Karpas-422 (cell line): Measurements from ENCODE around the gene MICAL2. TPM values are rescaled to one million over a fixed set of nuclear protein-coding genes. Genes with fewer than 3 reads are reported as not detected.

Experiments
- DNase-seq: peaks from one replicate; pipeline ENCODE4 v3.0.0-alpha.2; 2015
- H2AFZ ChIP-seq: fragments of 200-600 bp; sonication (generic); 2 replicates; pipeline ENCODE4 v1.6.1; 2014; ENCODE audit warnings: antibody characterized with exemption, low read length, mixed read lengths
- H3K27ac ChIP-seq: fragments of 200-600 bp; sonication (generic); 2 replicates; pipeline ENCODE4 v1.5.1; 2014; ENCODE audit warnings: mild to moderate bottlenecking, low read length, moderate library complexity
- H3K27me3 ChIP-seq: fragments of 200-600 bp; sonication (generic); 2 replicates; pipeline ENCODE4 v1.6.1; 2014; ENCODE audit warnings: low read length, mixed read lengths
- H3K36me3 ChIP-seq: fragments of 200-600 bp; sonication (generic); 2 replicates; pipeline ENCODE4 v1.6.1; 2014; ENCODE audit warnings: low read length, mixed read lengths; ENCODE audit not compliant: insufficient read depth
- H3K4me1 ChIP-seq: fragments of 200-600 bp; sonication (generic); 2 replicates; pipeline ENCODE4 v1.6.1; 2014; ENCODE audit warnings: mild to moderate bottlenecking, low read length, mixed read lengths
- H3K4me2 ChIP-seq: fragments of 200-600 bp; sonication (generic); 2 replicates; pipeline ENCODE4 v1.6.1; 2014; ENCODE audit warnings: low read length, low read depth, mild to moderate bottlenecking; ENCODE audit not compliant: poor library complexity, severe bottlenecking
- H3K4me3 ChIP-seq: fragments of 200-600 bp; sonication (generic); 2 replicates; pipeline ENCODE4 v1.5.1; 2014; ENCODE audit warnings: mild to moderate bottlenecking, antibody characterized with exemption, low read length, mixed read lengths
- H3K79me2 ChIP-seq: fragments of 200-600 bp; sonication (generic); 2 replicates; pipeline ENCODE4 v1.6.1; 2014; ENCODE audit warnings: mild to moderate bottlenecking, low read length, mixed read lengths
- H3K9ac ChIP-seq: fragments of 200-600 bp; sonication (generic); 2 replicates; pipeline ENCODE4 v1.6.0; 2014; ENCODE audit warnings: low read length
- H3K9me2 ChIP-seq: fragments of 200-600 bp; sonication (generic), shearing (Covaris generic); replicated peaks from 2 replicates; pipeline ENCODE4 v1.6.0; 2014; ENCODE audit warnings: mild to moderate bottlenecking, low read length, moderate library complexity; ENCODE audit not compliant: insufficient read depth
- H3K9me3 ChIP-seq: fragments of 300-700, 200-600 bp; sonication (generic); 2 replicates; pipeline ENCODE4 v1.6.1; 2014; ENCODE audit warnings: low read length, mixed read lengths
- H4K20me1 ChIP-seq: fragments of 200-600 bp; sonication (generic); 2 replicates; pipeline ENCODE4 v1.6.1; 2014; ENCODE audit warnings: mild to moderate bottlenecking, antibody characterized with exemption, low read length, low read depth; ENCODE audit not compliant: insufficient read depth
- total RNA-seq: library from RNA; depleted of rRNA; stranded (reverse); fragments of >200 nt; shearing (Covaris generic); gene quantifications from 2 replicates; pipeline ENCODE4 v1.2.3, GENCODE V29; 2014; ENCODE audit warnings: low replicate concordance

The MICAL2 gene
- total RNA-seq, 1 experiment from 2014 or later = 0.93 TPM

DNA sequence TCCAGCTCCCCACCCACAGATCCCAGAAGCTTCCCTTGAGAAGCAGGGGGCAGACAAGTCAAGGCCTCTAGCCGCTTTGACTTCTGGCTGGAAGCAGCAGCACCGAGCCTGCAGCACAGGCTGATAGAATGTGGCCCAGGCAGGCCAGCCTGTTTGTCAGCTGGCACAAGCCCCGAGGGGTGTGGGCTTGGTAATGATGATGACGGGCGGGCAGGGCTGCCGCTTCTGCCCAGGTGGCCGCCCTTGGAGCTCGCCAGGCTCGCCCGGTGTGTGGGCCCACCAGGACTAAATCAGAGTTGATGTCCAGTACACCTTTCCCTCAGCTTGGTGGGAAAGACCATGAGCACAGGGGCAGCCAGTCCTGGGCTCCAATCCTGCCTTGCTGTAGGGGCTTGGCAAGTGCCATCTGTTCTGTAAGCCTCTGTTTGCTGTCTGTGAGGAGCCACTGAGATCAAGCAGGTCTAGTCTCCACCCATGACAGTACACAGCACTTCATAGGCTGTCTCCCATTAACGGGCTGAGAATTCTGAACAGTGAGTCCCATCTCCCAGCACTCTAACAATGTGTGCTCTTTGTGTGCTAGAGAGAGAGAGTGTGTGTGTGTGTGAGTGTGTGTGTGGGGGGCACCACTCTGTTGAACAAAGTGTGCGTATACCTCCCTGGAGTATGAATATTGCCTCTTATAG, 26.8 kb downstream of the MICAL2 start:
- Histone ChIP-seq H3K79me2 (no peaks in the 10 kb centered on the region), H3K4me2 (no peak overlapping the region)

DNA sequence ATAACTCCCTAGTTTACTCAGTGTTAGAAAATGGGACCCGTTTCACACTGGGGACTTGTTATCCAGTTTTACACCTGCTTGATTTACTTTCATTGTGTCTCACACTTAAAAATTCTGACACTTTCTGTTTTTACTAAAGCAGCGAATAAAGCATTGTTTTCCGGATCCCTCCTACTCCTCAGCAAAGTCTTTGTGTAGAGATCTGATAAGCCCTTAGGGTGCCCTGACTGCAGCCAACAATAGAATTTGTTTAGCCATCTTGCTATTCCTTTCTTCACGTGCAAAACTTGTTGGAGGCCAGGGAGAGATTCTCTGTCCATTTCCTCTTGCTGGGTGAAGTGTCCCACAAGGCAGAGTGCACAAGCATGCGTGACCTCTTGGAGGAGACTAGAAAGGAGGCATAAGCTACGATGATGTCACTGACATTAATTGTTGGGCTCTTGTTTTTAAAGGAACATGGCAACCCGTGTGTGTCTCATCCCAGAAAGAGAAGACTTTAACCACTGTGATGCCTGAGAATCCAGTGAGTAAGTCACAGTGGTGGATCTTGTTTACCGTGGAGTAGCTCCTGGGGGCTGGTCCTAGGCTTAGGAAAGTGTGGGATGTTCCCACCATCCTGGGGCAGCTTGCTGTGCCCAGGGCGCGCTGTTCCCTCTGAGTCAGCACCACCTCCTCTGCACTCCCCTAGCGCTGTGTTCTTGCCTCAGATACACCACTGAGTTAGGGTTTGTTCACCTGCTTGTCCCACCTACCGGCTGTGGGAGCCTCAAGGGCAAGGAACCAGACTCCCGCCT, 27.7 kb downstream of the MICAL2 start:
- no peak overlapping the region for H3K4me2 ChIP-seq
- no peak overlapping the region for H3K9ac ChIP-seq
- H3K4me1 ChIP-seq = no peaks in the 10 kb centered on the region
- no peaks in the 10 kb centered on the region for H3K79me2 ChIP-seq
- no peak overlapping the region for H3K27ac ChIP-seq
- no peak overlapping the region for H3K4me3 ChIP-seq
- H3K36me3 ChIP-seq = no peaks in the 10 kb centered on the region
- no peaks in the 10 kb centered on the region for H3K9me2 ChIP-seq
- H3K27me3 ChIP-seq = no peaks in the 10 kb centered on the region
- no peak for DNase-seq
- H2AFZ ChIP-seq = no peak overlapping the region
- H4K20me1 ChIP-seq = no peaks in the 10 kb centered on the region
- no peaks in the 10 kb centered on the region for H3K9me3 ChIP-seq

More for the DNA sequence above, 26.8 kb downstream of the MICAL2 start:
- H3K27me3 ChIP-seq = no peaks in the 10 kb centered on the region
- H3K27ac ChIP-seq = no peak overlapping the region
- no peak overlapping the region for H3K4me3 ChIP-seq
- H3K4me1 ChIP-seq = no peaks in the 10 kb centered on the region
- DNase-seq = no peak
- no peaks in the 10 kb centered on the region for H3K36me3 ChIP-seq
- no peaks in the 10 kb centered on the region for H4K20me1 ChIP-seq
- H3K9ac ChIP-seq = no peak overlapping the region
- H2AFZ ChIP-seq = no peak overlapping the region
- H3K9me3 ChIP-seq = no peaks in the 10 kb centered on the region
- no peaks in the 10 kb centered on the region for H3K9me2 ChIP-seq

DNA sequence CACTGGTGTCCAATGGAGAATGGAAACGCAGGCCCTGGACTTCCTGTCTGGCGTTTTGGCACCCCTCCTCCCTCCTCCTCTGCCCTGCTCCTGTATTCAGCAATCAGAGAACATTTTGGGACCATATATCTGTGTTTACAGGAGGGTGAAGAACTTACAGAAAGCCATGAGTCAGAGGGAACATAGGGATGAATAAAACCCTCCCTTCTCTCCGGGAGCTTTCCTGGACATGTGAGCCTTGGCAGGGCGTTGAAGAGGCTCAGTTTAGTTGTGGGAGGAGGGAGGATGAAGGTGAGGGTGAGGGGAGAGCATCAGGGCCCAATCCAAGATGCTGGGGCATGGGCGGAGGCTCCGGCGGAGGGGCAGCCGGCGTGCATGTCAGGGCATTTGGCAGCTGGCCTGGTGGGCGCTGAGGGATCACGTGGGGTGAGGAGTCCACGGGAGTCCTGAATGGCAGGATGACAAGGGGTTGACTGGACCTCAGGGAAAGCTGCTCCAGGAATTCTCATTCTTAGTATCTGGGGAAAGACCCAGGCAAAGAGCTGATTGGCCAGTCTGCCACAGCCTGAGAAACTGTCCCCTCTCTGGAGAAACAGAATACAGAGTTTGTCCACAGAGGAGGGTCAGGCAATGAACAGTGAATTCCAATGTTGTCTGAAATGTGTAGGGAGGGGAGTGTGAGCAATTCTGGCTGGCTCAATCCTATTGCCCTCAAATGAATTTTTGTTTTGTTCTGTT, 28.9 kb downstream of the MICAL2 start:
- H3K79me2 ChIP-seq = no peaks in the 10 kb centered on the region
- no peaks in the 10 kb centered on the region for H3K9me3 ChIP-seq
- H3K4me1 ChIP-seq = no peaks in the 10 kb centered on the region
- no peaks in the 10 kb centered on the region for H3K9me2 ChIP-seq
- DNase-seq = no peak
- no peak overlapping the region for H3K4me2 ChIP-seq
- H3K9ac ChIP-seq = no peak overlapping the region
- no peak overlapping the region for H2AFZ ChIP-seq
- no peaks in the 10 kb centered on the region for H3K36me3 ChIP-seq
- H4K20me1 ChIP-seq = no peaks in the 10 kb centered on the region
- H3K27ac ChIP-seq = no peak overlapping the region
- no peak overlapping the region for H3K4me3 ChIP-seq
- no peaks in the 10 kb centered on the region for H3K27me3 ChIP-seq

DNA sequence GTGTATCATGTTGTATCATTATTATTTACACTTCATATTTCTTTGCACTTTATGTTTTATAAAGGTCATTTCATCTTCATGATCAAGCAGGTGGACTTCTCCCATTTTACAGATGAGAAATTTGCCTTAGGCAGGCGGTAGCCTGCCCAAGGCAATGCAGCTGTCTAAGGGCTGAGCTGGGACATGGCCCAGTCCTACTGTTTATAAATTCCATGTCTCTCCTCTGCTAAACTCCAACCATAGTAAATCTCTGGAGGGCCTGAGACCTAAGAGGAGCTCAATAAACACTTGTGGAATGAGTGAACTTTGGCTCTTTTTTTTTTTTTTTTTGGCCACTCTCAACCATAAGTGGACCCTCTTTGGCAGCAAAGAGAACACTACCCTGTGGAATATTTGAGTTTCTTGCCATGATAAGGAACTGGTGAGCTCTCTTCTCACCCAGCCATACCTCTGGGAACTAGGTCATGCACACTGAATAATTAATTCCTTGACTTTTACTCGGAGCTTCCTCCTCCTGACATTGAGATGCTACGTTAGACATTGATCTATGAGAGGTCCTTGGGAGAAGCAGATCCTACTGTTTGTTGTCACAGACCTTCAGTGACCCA, 29.9 kb downstream of the MICAL2 start:
- H4K20me1 ChIP-seq = no peaks in the 10 kb centered on the region
- DNase-seq = no peak
- H3K79me2 ChIP-seq = no peaks in the 10 kb centered on the region
- no peaks in the 10 kb centered on the region for H3K27me3 ChIP-seq
- no peaks in the 10 kb centered on the region for H3K36me3 ChIP-seq
- H3K9me2 ChIP-seq = no peaks in the 10 kb centered on the region
- no peak overlapping the region for H3K27ac ChIP-seq
- H3K4me1 ChIP-seq = no peaks in the 10 kb centered on the region
- no peak overlapping the region for H2AFZ ChIP-seq
- H3K9ac ChIP-seq = no peak overlapping the region
- no peak overlapping the region for H3K4me3 ChIP-seq
- H3K9me3 ChIP-seq = no peaks in the 10 kb centered on the region
- H3K4me2 ChIP-seq = no peak overlapping the region

DNA sequence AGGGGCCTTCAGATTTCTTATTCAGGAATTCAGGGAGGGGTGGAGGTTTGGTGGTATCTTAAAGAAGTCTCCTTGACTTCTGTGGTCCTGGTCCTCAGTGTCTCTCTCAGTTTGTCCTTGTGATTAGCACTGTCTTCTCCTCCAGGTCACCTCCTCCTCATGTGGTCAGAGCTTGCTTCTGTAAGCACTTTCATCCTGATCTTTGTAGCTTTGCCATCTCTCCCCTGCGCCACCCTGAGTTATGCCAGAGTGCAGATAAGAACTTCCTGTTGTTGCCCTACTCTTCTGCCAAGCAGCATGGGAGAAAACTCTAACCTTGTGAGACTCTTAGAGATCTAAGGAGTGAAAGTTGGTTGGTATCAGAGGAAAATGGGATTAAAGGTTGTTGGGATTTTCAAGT, 30.9 kb downstream of the MICAL2 start:
- no peaks in the 10 kb centered on the region for H3K79me2 ChIP-seq
- H3K9me2 ChIP-seq = no peaks in the 10 kb centered on the region
- H3K4me1 ChIP-seq = no peaks in the 10 kb centered on the region

DNA sequence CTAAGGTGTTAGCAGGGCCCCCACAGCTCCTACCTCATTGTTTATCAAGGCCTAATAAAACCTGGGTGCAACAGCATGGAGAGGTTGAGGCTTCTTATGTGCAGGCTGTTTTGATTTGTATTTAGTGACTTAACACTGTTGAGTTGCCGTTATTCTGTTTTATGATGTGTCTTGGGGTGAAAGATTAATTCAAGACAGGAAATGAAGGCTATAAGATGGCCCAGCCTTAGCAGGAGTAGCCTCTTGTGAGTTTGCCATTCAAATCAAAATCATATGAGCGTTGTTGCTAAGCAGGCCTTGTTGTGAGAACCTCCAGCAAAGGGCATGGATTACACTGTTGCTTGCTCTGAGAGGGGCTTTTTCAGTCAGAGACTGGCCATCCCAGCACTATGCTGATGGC, 31.8 kb downstream of the MICAL2 start:
- no peak for DNase-seq
- Histone ChIP-seq H2AFZ (no peak overlapping the region), H3K27ac (no peak overlapping the region), H3K9me2 (no peaks in the 10 kb centered on the region), H3K9ac (no peak overlapping the region), H4K20me1 (no peaks in the 10 kb centered on the region), H3K4me2 (no peak overlapping the region), H3K36me3 (no peaks in the 10 kb centered on the region), H3K4me1 (no peaks in the 10 kb centered on the region), H3K9me3 (no peaks in the 10 kb centered on the region), H3K79me2 (no peaks in the 10 kb centered on the region), H3K4me3 (no peak overlapping the region), H3K27me3 (no peaks in the 10 kb centered on the region)

More for the DNA sequence above, 30.9 kb downstream of the MICAL2 start:
- Histone ChIP-seq H3K27me3 (no peaks in the 10 kb centered on the region), H3K36me3 (no peaks in the 10 kb centered on the region), H3K4me3 (no peak overlapping the region), H2AFZ (no peak overlapping the region), H3K27ac (no peak overlapping the region), H3K9ac (no peak overlapping the region), H3K4me2 (no peak overlapping the region), H4K20me1 (no peaks in the 10 kb centered on the region), H3K9me3 (no peaks in the 10 kb centered on the region)
- no peak for DNase-seq

DNA sequence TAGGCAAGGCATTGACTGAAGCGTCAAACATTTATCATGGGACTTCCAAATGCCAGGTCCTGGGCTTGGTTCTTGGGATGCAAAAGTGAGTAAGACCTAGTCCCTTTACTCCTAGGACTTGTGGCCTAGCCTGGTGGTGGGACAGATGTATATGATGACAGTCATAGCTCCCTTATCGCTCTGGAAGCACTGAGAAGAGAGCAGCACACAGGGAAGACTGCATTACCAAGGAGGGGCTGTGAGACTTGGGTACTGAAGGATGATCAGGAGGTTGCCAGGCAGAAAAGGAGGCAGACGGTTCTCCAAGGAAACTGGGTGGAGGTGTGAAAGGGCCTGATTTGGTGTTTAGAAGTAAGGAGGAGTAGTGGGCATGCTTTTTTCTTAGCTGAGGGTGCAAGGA, 32.5 kb downstream of the MICAL2 start:
- Histone ChIP-seq H3K9me2 (no peaks in the 10 kb centered on the region), H2AFZ (no peak overlapping the region), H3K9me3 (no peaks in the 10 kb centered on the region), H4K20me1 (no peaks in the 10 kb centered on the region), H3K27ac (no peak overlapping the region), H3K4me1 (no peaks in the 10 kb centered on the region), H3K4me2 (no peak overlapping the region), H3K4me3 (no peak overlapping the region), H3K27me3 (no peaks in the 10 kb centered on the region), H3K36me3 (no peaks in the 10 kb centered on the region), H3K79me2 (no peaks in the 10 kb centered on the region), H3K9ac (no peak overlapping the region)
- DNase-seq = no peak
